NCI-H2227 (cell line): ENCODE measurements around the gene AP2A2.

Experiments used
- DNase-seq: peaks from one replicate; lab custom pipeline; 2025; ENCODE audit not compliant: unreplicated experiment; lab: John Stamatoyannopoulos, UW

Gene AP2A2

DNA sequence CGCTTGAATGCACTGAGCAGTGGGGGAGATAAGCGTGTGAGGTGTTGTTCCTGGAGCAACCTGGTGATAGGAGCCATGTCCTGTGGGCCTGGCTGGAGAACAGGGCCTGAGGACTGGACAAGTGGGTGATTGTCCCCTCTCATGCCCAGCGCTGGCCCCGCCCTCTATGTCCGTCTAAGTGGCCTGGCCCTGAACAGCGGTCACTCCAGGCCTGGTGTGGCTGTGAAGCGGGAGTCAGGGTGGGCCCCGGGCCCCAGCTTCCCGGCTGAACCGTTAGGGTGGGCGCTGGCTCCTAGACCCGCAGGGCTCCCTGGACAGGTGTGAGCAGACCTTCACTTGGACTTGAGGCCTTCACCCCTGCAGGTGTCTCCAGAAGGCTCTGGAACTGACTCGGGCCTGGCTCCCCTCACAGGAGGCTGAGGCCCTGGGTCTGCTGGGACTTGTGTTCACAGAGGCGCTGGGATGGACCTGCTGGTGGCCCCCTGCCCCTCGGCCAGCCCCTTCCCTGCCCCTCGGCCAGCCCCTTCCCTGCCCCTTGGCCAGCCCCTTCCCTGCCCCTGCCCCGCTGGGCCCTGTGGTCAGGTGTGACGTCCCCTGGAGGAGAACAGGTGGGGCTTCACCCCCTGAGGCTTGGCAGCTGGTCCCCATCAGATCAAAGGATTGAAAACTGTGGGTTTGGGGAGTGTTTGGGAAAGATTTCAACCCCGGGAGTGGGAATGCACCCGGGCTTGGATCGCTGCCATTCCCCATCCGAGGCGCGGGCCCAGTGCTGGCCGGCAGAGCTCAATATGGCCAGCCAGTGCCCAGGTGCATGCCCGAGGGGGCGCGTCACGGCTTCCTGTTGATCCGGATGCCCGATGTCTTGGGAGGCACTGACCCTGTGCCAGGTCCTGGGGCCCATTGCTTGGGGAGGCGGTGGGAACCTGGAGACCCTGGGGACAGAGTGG, 114.1 kb downstream of the AP2A2 start:
- DNase-seq, result no peak

DNA sequence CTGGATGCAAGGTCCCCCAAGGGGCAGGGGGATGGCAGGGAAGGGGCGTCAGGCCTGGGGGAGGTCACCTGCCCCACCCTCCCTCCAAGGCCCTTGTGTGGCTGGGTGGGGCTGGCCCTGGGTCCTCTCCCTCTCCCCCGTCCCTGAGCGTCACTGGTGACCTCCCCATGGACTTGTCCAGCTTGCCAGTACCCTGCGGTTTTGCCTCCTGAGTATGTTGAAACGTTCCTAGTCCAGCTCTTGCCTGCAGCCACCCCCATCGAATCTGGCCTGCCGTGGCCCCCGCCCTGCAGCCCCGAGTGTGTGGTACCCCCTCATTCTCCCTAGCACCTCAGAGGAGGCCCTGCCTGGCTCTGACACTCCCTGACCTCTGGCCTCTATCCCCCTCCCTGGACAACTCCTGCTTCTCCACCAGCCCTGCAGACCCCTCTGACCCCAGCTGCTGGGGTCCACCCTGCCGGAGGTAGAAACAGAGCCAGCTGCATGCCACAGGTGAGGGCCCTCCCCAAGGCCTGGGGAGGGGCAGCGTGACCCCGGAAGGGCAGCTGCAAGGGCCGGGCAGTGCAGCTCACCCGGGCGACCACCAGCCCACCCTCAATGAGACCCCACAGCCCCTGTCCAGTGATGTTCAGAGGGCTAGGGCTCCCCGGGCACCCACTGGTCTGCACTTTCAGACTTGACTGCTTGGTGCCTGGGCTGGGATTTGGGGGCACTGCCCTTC, 114.9 kb downstream of the AP2A2 start:
- no peak for DNase-seq

DNA sequence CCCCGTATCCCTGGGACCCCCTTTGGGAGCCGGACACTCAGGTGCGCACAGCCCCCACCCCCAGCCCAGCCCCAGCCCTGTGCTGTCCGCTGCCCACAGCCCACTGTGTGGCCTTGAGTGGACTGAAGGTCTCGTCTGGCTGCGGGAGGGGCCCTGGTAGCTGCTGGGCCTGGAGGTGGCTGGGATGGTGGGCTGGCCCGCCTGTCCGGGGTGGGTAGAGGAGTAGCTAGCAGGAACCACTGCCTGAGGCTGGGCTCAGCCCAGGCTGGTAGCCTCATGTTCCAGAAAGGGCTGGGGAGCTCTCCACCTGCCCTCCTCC, 115.4 kb downstream of the AP2A2 start:
- no peak for DNase-seq

DNA sequence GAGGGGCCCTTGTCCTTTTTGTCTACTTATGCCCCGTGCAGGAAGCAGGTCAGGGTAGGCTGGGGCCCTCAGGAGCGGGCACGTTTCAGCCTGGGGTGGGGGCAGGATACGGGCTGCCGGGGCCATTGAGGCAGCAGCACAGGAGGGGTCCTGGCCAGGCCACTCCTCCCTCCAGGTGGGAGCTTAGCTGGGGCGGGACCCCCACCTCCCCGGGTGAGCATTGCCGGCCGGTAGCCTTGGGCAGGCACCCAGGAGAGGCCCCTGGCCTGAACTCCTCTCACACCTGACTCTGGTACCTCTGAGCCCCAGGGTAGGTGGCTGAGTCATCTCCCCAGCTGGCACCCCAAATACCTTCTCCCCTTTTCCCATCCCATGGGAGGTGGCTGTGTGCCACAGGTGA, 115.8 kb downstream of the AP2A2 start:
- DNase-seq, result no peak

DNA sequence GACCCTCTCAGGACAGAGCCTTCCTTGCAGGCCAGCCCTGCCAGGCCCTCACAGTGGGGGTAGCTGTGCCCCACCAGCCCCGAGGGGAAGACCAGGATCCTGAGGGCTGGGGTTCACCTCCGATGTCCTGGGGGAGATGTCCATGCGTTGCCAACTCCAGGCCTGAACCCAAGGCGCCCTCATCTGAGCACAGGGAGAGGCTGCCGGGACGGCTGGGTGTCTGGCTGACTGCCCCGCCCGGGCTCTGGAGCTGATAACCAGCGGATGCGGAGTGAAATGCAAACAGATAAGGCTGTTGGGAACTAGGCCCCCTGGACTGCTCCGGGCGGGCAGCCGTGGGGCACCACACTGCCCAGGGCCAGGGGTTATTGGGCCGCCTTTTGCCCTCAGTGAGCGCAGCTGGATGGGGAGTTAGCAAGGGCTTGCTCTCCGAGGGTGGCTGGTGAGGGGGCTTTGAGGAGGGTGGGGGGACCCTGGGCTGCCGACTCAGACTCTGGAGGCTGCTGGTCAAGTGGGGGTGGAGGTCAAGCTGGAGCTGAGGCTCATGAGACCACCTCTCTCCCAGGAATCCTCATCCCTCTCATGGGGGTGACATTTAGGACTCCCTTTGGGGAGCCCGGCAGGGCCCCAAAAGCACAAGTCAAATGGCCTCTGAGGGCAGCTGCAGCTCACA, 116.4 kb downstream of the AP2A2 start:
- DNase-seq, result no peak

DNA sequence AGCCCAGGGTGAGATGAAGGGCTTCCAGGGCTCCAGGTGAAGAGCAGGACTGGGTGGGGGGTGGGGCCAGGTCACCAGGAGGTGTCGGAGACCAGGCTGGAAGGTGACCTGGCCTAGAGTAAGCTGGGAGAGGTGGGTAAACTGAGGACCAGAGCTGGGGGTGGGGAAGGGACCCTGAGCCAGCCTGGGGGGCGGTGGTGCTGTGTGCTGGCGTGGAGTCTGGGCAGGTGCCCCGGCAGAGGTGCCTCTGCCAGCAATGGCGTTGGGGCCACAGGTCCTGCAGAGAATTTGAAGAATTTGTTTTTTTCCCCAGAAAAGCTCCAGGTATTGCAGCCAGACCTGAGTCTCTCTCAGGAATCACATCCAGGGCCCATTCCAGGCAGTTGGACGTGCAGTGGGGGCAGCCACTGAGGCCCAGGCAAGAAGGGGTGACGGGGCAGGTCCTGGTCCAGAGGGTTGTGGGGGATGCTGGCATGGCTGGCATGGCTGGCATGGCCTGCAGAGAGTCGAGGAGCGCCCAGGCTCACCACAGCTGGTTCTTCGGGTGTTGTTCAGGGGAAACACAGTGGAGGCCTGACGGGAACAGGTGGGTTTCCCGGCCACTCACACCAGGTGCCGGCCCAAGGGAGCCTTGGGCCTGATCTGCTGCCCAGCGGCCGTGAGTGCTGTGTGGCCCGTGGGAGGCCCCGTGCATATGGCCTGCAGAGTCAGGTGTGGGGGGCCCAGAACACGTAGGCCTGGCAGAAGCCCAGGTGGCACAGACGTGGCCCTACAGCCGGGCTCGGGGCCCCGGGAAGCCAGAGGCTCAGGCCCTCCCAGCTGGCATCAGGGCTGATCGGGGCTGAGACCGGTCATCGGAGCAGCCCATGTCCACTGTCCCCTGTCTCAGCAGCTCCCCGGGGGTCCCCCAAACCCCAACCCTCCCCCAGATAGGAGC, 117.2 kb downstream of the AP2A2 start:
- no peak for DNase-seq

DNA sequence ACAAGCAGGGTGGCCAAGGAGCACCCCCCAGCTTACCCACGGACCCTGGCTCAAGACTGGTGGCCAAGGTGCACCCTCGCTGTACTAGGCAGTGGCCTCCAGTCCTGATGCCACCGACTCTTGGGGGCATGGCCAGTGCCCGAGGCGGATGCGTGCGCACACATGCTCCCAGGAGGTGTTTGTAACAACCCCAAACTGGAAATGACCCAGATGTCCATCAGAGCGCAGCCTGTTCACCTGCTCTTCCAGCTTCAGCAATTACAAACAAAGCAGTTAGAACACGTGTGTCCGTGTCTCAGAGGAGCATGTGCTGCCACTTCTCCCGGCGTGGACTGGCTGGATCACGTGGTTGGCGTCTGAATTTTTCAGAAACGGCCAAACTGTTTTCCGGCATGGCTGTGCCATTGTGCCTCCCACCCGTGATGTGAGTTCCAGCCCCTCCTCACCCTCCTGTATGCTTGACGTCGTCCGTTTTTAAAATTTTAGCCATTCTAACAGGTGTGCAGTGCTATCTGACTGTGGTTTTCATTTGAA, 118.0 kb downstream of the AP2A2 start:
- DNase-seq, result no peak

DNA sequence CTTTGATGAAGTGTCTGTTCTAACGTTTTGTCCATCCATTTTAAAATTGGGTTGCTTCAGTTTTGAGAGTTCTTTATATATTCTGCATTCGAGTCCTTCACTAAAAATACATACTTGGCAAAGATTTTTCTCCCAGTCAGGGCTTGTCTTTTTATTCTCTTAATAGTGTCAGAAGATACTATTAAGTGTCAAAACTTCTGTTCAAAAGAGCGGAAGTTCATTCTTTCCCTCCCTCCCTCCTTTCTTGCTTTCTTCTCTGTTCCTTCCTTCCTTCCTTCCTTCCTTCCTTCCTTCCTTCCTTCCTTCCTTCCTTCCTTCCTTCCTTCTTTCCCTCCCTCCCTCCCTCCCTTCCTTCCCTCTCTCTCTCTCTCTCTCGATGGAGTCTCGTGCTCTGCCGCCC, 118.5 kb downstream of the AP2A2 start:
- DNase-seq, result no peak

DNA sequence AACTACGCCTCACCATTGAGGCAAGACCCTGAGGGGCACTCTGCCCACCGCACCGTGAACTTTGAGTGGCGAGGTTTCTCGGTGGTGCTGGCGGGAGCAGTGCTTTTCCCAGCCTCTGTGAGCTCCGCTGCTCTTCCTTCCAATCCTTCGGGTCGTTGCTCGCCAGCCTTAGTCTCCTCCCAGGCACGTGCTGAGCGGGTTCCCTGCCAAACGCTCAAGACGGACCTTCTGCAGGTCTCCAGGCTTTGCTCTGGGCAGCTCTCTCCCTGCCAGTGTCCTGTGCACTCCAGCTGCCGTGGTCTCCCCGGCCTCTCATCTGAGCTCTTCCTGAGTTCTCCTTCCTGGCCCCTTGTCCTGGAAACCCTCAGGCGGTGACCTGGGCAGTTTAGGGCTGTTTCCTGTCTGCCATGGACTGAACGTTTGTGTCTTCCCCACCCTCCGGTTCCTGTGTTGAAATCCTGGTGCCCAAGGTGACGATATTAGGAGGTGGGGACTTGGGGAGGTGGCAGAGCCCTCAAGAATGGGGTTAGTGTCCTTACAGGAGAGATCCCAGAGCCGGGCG, 122.0 kb downstream of the AP2A2 start:
- no peak for DNase-seq

DNA sequence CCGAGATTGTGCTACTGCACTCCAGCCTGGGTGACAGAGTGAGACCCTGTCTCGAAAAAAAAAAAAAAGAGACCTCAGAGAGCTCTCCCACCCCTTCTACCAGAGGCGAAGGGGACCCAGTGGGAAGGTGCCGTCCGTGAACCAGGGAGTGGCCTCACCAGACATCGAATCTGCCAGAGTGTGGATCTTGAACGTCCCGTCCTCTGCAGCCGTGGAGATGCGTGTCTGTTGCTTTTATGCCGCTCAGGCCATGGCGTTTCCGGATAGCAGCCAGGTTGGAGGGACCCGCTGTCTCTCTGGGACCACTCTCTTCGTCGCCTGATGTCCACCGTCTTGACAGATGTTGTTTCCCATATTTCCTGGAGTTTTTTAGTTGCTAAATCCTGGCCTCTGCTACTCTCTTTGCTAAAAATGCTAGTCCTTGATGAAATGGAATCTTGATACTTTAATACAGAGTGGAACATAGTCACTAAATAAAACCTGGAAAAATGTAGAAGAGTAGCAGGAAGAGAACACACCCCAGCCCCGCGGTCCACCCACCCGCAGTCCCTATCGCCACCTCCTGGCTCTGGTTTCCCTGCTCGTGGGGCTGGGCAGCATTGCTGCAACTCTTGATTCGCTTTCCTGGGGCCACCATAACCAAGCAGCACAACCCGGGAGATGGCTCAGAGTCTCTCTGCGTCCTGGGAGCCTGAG, 122.9 kb downstream of the AP2A2 start:
- no peak for DNase-seq

DNA sequence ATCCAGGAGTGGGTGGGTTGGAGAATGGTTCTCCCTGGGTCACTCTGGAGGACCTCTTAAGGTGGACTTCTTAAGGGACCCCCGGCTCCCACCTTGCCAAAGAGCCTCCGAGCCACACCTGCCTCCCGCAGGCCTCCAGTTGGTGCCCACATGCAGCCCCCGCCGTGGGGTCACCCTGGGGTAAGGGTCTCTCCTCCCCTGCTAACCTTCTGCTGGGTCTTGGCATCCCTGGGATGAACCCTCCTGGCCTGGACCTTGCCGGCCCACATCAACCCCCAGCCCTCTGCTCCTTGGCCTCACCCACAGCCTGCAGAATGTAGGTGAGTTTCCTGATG, 123.4 kb downstream of the AP2A2 start:
- DNase-seq, result no peak

DNA sequence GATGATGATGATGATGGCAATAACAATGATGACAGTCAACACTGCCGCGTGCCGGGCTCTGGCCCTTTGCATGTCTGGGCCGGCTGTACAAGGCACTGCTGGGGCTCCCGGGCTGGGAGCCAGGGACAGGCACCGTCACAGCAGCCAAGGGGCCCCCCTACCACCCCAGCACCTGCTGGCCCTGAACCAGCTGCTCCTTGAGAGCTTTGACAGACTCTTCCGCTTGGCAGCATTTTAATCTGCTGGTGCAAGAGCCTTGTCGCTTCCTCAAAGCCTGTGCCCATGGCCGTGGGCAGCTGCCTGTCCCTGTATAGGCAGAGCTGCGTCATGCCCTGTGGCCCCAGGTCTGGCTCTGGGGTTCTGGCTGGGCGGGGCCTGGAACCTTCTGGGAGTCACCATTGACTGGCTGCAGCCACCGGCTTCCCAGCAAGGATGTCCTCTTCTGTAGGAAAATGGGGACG, 123.8 kb downstream of the AP2A2 start:
- no peak for DNase-seq

DNA sequence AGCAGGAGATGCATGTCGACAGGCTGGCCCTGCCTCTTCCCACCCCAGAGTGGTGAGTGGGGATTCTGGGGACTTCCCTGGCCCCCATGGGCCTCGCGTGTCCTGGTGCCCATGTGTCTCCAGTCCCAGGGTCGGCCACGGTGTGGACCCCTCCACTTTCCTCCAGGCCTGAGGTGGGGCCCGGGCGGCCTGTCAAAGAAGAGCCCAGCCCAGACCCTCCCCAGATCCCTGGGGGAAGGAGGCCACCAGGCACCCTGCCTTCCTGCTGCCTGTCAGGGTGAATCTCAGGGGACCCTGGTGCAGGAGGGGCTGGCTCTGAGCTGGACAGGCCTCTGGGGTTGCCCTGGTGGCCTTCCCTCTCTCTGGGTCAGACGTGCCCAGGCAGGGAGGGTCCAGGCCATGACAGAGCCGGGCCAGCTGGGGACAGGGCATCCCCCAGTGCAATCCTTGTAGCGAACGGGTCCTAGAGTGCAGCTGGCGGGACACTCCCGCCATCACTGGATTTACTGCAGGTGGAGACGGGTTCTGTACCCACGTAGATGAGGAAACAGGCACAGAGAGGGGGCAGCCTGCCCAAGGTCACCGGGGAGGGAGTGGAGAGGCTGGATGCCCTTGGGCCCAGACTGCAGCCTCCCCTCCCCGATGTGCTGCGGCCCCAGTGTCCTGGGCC, 124.4 kb downstream of the AP2A2 start:
- DNase-seq, result no peak

DNA sequence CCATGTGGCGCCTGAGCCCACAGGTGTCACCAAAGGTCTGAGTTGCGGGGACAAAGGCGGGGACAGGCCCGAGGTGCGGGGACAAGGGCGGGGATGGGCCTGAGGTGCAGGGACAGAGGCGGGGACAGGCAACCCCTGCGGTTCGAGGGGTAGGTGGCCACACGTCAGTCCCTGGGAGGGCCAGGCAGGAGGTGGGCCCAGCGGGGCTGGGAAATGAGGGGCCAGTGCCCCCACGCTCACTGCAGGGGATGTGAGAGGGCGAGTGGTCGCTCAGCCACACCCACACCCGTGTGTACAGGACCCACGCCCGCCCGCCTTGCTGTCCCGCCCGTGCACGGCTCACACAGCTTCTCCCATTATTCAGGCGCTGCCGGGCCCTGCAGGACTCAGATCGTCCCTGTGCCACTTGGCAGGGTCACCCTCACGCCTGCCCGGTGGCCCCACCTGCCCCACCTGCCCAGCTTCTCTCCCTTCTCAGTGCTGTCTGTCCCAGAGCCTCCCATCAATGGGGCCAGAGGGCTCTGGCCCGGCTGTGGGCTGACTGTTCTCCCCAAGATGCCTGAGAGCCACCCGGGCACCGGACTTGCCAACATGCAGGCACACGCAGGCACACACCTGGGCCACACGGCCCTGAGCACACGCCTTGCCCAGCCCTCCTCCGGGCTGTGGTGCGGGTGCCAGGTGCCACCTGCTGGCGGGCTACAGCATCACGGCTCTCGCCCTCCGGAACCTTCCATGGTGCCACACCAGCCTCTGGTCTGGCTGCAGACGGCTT, 125.1 kb downstream of the AP2A2 start:
- DNase-seq, result peak; percentile 87

DNA sequence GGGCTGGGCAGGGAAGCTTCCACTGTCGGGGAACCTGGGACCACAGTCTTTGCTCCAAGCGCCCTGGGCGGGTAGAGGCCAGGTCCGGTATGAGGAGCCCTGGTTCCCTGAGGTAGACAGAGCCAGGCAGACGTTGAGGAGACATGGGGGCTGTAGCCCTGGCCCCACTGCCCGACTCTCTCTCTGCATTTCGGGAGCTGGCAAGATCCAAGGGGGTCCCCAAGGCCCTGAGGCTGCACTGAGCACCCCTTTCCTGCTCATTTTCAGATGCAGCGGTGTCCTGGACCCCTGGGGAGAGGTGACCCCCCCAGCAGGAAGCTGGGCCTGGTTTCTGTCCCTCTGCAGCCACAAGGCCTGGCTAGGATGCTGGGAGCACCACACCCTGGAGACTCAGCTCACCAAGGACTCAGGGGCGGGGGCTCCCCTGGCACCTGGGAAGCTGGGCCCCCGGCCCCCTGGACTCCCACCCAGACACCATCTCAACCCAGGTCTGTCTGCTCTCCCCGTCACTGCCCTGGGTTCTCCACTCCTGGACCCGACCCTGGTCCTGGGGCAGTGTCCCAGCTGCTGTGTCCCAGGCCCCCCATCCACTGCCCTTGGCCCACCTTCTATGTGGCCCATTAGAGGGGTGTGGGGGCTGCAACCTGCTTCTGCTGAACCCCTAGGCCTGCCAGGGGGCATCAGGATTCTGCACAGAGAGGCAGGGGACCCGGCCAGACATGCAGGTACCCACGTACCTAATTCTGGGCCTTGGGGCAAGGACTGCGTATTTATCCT, 125.9 kb downstream of the AP2A2 start:
- DNase-seq, result no peak

DNA sequence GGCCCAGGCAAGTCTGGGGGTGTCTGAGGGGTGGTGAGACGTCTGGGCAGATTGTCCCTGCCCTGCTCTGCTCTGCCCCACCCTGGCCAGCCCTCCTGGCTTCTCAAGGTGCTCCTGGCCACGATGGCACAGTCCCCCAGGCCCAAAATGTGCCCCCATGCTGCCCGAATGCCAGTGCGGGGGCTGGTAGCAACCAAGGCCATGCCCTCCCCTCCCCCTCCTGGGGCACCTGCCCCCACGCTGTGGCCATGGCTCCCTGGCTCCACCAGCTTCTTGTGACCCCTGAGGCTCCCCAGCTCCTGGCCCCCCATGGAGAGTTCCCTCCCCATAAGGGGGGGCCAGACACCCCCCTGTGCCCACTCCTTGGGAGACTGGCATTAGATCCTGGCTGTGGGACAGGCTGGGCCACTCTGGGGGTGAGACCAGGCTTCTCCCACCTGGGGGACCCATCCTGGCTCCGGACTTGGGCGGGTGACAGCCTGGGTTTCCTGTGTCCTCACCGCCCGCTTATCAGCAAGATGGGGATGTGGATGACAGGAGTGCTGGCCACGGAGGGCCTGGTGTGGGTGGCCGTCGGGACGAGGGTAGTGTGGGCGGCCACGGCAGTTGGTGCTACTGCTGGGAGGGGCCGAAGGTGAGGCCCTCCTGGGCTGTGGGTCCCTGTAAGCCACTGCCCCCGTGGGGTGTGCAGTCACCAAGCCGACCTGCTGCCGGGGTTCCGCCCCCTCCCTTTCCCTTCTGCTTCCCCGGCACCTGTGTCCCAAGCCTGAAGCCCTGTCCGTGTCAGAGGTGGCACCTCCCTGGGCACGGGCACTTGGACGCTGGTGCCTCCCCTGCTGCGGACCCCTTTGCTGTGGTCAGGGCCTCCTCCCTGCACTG, 126.7 kb downstream of the AP2A2 start:
- DNase-seq, result no peak
